Urothelium cell line (cell line): Measurements from ENCODE around the gene BCAR1.
"Not testable (repeated sequence)": the region's sequence is repeated elsewhere in the genome, so short reads cannot be mapped to it uniquely, and the experiment has no call there.

ENCODE experiments used
- DNase-seq: peaks from one replicate; pipeline ENCODE4 v3.0.0; 2011; ENCODE audit warnings: low spot score, mixed read lengths
- FAIRE-seq: peaks from 2 replicates; lab custom pipeline; 2011; peaks lifted over from hg19 to GRCh38; lab: Jason Lieb, UNC

Gene BCAR1

DNA sequence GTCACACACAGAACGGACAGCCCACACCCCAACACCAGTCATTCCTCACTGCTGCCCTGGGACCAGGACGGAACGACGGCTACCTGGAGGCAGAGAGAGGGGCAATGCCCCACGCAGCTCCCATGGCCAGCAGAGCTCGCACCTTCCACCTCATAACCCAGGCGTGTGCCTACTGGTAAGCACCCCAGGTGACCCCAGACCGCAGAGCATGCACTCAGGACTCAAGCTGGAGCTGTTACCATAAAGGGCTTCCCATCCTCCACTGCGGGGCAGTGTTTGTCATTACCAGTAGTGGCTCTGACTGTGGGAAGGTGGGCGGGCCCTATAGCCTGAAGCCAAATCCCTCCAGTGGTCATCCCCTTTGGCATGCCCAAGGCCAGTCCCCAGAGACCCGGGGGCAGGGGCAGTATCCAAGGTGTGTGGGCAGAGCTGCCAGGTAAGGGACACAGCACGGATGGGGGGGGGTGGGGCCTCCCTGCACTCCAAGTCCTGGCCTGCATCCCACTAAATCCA lies 4.7 kb upstream of the BCAR1 start:
- no peak for FAIRE-seq
- no peak for DNase-seq

DNA sequence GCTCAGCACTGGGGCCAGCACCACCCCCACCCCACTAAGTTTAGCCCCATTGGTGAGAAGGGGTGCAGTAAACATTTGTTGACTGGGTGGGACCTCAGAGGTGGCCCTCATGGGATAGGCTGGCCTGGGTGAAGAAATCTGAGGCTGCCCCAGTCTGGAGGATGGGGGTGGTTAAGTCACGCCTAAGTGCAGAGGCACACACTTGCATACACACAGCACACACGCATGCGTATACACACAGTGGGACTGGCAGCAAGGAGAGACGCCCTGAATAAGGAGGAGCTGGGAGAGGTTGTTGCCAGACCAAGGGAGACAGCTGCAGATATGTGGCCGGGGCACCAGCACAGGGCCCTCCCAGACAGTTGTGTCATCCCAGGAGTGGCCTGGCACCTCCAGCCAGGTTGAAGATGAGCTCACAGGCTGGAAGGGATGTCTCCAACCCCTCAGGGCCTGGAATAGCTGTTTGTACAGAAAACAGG lies 3.0 kb upstream of the BCAR1 start:
- peak; percentile 75 for DNase-seq
- FAIRE-seq, result peak; percentile 75

DNA sequence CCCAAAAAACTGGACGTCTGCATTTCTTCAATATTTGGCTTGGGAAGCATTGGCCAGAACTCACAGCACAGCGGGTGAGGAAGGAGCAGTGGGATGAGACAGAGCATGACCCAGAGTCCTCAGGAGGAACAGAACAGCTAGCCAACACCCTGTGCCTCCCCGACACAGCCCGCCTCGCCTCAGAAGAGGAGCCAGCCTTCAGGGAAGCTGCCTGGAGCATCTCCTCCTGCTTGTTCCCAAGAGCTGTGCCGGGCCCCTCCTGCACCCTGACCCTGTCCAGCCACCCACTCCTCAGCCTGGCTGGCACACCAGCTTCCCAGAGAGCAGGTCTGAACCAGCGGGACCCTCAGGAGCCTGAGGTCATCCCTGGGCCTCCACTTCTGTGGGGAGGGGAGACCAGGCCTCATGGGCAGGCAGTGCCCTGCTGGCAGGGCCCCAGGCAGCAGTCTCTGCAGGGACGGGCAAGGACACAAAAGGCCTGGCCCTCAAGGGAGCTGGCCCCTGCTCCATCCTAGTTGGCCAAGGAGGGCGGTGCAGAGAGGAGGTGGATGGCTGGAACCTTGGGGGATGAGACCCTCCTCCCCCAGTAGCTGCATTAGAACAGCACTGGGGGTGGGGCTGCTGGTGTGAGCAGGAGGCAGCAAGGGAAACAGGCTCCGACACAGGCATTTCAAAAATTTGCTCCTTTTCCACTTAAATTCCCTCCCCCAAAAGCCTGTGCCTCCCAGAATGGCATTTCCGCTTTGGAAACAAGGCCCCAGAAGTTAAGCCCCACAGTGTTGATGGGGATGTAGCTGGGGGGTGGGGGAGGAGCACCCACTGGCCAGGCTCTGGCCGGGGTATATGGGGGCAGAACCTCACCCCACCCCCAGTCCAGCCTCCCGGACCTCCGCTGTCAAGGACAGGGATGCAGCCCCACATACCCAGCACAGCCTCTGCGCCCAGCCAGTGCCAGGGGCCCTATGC lies 1.8 kb upstream of the BCAR1 start:
- no peak for DNase-seq
- FAIRE-seq, result no peak

DNA sequence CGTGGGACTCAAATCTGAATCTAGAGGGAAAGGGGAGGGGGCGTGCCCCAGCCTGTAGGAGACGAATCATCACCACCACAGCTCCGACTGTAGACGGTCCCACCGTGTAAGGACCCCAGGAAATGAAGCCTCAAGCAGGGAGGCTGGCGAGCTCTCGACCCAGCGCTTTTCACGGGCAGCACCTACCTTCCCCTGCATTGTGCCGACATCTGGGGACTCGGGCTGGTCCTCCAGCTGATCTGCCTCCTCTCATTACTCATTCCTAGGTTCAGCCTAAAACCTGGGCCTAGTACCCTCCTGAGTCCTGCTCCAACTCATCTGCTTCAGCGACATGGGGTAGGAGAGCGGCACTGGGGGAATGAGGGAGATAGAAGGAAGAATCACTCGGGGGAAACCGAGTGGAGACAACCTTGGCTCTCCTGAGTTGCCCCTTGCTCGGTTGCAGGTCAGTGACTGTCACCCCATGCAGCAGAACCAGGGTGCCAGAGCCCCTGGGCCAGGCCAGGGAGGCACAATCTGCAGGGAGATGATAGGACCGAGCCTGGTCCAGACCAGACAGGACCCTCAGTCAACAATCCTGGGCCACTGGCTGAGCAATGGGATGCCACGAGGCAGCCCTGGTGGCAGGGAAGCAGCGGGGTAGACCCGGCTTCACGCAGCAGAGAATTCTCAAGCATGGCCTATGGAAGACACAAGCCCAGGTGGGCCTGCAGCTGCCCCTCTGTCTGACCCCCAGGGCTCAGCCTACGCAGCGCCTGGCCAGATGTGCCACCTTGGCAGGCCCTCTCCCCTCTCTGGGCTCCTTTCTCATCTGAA lies 833 bp upstream of the BCAR1 start:
- peak; percentile 40 for FAIRE-seq

DNA sequence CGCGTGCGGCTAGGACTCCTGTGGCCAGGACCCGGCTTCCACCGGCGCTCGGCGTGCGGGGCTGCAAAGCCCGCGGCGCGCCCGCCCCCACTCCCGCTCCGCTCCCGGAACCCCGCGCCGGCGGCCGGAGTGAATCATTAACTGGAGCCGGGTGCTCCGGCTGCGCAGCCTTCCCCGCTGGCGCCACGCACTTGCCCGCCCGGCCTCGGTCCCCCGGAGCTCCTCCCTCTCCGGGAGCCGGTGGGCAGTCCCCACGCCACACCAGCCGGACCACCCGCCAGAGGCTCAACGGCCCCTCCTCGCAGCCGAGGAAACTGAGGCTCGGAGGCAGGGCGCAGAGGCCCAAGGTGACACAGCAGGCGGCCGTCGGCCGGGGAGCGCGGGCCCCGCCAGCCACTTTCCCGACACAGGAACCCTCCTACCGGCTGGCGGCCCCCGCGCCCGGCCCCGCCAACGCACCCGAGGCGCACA lies 580 bp downstream of the BCAR1 start:
- peak; percentile 62 for DNase-seq
- no peak for FAIRE-seq

More for the DNA sequence above, 833 bp upstream of the BCAR1 start:
- no peak for DNase-seq

DNA sequence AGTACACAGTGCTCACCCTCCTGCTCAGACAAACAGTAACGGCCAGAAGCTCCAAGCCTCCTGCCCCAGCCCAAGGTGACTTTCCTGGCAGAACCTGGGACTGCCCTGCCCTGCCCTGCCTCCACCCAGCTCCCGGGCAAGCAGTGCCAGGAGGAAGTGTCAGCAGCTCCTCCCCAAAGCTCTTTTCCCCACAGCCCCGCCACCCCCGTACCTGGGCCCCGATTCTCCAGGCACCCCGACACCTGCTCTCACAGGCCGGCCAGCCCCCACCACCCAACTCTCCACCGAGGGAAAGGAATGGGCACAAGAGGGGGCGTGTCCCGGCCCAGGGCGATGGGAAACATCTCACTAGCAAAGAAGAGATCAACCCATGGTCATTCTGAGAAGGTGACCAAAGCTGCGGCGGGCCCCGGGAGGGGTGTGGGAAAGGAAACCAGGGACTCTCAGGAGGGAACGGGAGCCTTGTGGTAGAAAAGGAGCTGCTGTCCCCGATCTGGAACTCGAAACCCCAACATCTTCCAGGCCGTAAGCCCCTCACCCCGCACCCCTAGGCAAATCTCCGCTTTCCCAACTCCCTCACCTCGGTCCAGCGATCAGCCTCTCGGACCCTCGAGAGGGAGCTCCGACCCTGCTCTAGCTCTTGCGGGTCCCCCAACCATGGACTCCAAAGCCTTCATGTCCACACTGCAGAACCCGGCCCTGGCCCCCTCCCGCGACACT lies 1.2 kb downstream of the BCAR1 start:
- FAIRE-seq (no peak), DNase-seq (no peak)

DNA sequence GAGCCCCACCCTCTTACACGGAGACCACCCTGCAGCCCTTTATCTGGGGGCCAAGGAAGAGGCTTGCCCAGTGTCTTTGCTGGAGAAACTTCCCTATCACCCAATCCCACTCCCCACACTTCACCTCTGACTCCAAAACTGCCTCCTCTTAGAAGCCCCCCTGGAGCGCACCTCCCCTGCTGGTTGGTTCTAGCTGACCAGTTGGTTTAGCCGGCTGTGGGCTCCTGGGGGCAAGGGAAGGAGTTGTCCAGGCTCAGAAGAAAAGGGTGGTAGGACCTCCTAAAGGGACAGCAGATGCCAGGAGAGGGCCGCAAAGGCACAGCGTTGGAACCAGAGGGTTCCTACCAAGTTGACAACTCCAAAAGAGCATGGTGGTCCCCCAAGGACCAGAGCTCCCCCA lies 2.0 kb downstream of the BCAR1 start:
- FAIRE-seq (no peak), DNase-seq (no peak)

DNA sequence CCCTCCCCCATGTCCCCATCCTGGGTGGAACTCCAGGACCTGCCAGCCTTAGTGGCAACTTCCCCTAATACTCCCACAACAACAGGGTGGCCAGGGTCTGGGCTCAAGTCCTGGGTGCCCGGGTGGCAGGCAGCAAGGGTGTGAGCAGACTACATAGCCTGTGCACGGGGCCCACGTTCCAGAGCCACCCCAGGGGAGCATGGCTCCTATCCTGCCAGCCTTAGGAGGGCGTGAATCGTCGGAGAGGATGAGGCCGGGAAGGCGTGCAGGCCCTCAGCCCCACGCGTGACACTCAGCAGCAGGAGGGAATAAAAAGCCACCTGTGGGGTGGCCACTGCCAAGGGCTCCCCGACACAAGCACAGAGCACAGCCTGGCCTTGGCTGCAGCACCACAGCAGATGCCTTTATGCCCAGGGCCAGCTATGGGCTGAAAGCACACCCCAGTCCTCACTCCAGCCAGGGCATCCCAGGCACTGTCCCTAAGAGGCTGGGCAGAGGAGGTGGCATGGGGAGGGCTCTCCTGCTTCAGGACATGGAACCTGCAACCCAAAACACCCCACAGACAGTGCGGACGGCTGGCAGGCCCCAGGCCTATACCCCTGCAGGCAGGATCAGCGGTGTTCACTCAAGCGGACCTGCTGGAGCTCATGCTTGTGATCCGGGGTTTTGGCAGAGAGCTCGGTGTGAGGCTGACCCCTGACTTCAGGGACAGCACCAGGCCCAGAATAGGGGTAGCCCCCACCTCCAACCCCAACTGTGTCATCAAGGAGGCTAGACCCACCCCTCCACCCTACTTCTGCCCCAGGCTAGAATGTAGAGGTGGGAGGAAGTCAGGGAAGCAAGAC lies 2.7 kb downstream of the BCAR1 start:
- FAIRE-seq (no peak), DNase-seq (no peak)

DNA sequence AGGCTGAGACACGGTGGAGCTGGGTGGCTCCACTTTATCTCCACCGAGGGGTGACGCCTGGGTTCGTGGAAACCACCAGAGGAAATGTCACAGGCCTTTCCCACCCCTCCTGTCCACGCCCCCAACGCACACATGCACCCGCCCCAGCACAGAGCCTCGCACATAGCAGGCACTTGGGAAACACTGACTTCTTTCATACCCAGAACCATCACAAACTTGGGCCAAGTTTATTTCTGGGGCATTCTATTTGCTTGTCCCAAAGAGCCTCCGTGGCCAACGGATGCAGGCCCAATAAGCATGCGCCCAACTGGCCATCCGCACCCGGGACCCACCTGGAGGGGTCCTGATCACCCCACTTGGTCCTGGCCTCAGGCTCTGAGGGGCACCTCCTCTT lies 3.3 kb downstream of the BCAR1 start:
- FAIRE-seq, result no peak

DNA sequence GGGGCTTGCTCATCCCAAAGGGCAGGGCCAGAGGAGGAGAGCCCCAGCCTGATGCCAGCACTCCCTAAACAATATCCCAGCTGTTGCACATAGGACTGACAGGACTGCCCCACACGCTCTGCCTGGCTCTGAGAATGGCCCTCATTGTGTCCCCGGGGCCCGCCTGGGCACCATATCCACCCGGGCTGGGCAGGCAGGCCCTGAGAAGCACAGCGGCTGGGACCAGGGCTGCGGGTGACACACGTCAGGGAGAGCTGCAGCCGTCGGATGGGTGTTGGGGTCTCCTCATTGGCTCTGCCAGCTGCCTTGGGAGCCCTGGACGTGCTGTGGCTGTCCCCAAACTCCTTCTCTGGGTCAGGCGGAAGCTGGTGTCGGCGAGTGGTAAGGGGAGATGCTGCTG lies 4.2 kb downstream of the BCAR1 start:
- no peak for FAIRE-seq
- DNase-seq, result no peak

More for the DNA sequence above, 3.3 kb downstream of the BCAR1 start:
- DNase-seq, result no peak

DNA sequence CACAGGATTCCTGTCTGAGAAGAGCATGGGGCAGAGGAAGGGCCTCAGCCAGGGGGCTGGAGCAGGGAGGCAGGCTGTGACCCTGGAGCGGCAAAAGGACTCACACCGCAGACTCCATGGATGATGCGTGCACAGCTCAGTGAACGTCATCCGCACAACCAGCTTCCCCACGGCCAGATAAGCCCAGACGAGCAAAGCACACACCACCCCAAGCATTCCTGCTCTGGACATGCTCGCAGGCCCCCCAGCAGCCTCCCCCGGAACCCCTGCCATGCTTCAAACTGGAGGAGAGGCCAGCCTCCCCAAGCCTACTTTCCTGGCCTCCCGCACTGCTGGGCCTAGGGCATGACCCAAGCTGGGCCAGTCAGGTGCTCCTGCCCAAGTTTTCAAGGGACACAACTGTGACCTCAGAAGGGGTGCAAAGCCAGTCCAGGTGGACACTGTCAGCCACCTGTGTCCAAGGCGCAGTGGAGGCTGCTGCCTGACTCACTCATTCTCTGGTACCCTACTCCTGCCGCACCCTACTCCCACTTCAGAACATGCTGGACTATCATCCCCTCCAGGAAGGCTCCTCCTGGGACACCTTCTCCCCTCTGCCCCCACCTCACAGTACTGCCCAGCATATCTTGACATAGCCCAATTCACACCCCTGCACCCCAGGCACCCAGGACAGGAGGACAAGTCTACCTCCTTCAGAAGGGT lies 4.8 kb downstream of the BCAR1 start:
- FAIRE-seq, result no peak
- DNase-seq, result no peak

DNA sequence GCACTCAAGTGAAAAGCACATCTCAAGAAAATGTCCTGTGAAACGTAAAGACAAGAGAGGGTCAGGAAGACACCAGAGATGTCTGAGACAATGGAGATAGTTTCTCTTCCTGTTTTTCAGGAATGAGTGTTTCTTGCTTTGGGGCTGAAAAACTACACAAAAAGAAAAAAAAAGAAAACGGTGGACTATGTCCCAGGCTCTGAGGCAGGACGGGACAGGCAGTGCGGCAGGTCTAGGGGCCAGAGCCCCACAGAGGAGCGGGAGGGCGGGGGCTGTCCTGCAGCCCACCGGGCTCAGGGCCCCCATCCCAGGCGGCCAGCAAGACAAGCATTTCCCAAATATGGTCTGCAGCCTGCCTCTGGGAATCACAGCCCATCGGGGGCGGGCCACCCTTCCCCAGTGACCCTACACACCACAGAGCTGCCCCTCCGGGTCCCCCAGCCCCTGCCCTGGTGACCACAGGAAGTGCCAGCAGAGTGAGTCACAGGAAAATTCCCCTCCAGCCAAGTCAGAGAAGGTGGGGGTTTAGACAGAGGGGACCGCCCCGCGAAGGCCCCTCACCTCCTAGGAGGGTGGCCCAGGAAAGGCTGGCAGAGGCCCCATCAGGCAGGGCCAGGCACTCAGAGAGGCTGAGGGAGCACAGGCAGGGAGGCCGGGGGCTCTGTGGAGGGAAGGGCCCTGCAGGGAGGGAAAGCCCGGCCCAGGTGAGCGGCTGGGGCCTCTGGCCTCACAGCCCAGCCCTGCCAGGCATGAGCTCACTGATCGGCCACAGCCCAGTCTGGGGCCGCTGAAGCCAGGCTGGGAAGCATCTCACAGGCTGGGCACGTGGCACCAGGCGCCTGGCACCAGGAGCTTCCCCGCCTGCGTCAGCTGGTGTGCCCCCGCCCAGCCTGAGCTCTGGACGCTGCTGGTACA lies 6.3 kb downstream of the BCAR1 start:
- DNase-seq (peak; percentile 92), FAIRE-seq (peak; percentile 86)

DNA sequence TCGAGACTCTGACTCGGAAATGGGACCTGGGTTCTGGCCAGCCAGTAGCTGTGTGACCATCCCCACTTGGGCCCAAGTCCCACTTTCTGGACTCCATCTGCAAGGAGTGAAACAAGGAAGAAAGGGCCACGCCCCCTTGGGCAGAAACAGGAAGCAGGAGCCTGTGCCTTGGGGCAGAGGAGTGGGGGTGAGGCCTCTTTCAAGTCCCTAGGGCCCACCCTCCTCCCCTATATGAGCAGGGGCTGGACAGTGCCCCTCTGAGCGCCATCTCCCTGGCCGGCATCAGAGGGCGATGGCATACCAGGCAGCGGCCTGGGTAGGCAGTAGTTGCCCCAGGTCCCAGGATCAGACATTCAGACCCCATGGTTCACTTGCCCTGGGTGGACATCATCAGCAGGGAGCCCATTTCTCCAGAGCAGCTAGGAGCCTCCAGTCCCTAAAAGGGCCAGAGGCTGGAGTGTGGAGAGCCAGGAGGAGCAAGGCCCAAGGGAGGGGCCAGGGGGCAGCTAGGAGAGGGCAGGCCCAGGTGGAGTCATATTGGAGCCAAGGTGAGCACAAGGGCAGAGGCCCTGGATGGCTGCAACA lies 7.1 kb downstream of the BCAR1 start:
- no peak for DNase-seq

DNA sequence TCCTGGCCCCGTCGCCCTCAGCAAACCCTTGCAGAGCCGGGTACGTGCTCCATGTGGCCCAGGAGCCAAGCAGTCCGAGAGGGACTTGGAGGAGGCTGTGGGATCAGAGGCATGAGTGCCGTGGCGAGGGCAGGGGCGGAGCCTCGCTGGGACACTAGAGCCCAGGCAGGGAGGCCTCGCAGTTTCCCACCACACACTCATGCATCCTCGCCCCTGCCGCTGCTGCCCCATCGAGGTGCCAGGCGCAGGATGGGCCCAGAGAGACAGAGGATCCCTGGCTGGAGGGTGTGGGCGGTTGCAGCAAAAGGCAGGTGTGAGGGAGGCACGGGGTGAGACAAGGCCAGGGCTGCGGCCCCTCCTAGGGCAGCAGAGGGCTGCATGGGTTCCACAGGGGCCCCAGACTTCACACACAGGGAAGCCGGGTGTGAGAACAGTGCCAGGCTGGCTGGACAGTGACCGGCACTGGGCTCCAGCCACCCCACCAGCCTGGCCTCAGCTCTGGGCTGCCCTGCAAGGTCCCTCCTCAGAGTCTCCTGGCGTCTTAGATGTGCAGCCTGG lies 7.7 kb downstream of the BCAR1 start:
- no peak for DNase-seq

More for the DNA sequence above, 7.1 kb downstream of the BCAR1 start:
- FAIRE-seq, result no peak

DNA sequence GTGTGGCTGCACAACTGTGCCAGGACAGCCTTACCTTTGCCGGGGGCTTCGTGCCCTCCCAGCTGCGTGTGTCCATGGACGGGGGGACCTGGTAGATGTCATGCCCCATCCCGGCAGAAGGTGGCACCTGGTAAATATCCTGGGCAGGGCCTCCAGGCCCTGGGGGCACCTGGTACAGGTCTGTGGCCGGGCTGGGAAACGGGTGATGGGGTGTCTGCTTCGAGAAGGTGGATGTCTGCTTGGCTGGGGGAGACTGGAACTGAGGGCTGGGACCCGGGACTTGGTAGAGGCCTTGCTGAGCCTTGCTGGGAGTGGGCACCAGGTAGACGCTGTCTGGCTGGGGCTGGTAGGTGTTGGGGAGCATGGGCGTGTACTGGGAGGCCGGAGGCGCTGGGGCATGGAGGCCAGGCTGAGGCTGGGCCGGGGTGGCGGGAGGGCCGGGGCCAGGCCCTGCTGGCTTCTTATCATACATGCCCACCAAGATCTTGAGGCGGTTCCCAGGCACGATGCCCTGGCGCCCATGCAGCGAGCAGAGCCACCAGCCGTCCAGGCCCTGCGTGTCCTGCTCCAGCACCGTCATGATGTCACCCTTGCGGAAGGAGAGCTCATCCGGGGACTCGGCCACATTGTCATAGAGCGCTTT lies 8.9 kb downstream of the BCAR1 start:
- DNase-seq, FAIRE-seq: not testable (repeated sequence)

More for the DNA sequence above, 7.7 kb downstream of the BCAR1 start:
- FAIRE-seq, result peak; percentile 20

DNA sequence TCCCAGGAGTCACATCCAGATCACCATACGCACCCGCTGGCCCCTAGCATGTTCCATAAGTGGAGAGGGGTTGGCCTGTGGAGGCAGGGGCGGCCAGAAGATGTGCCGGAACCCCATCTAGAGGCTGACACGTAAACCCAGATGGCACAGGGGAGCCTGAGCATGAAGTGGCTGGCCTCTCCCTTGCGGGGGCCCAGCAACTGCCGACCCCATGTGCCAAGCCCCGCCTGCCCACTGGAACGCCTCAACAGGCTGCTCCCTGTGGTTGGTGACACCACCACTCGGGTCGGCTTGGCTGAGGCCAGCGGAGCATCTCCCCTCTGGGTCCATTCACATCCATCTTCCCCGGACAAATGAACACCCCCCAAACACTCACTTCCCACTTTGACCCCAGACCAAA lies 9.5 kb downstream of the BCAR1 start:
- no peak for DNase-seq
- FAIRE-seq, result no peak

DNA sequence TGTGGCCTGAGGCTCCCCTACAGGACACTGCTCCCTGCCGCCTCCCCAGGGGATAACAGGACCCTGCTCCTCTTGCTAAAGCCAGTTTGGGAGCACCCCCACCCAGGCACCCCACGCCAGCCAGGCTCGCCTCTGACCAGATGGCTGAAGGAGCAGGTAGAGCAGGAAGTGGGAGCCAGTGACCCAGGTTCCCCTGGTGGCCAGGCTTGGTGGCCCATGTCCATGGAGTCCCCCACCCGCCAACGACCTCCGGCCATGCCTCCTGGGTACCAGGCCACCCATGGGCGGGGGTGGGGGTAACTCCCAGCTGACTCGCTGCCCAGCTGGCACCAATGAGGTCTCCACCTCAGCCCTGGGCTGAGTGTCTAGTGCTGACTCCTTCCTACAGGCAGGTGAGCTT lies 10.0 kb downstream of the BCAR1 start:
- no peak for DNase-seq
- no peak for FAIRE-seq
